K562 (cell line): Measurements from ENCODE around the gene CROCC2. TPM values are rescaled to one million over a fixed set of nuclear protein-coding genes. Genes with fewer than 3 reads are reported as not detected.

ENCODE experiments used
- ATAC-seq: fragments of 200-7000 bp; cut with Tn5 transposase; 3 replicates; pipeline ENCODE4 v1.9.1; 2020; ENCODE audit warnings: moderate library complexity
- BruUV-seq: library from RNA; stranded (reverse); fragments of 400-500 nt; replicated peaks from 2 replicates; lab custom pipeline; 2021; lab: Mats Ljungman, UMichigan
- CTCF ChIA-PET: fragments of 300-600 bp; formaldehyde crosslinking; extraction: SDS; loops from one replicate; lab custom pipeline; 2021; ENCODE audit warnings: low intra/inter-chr PET ratio; lab: Yijun Ruan, JAX
- POLR2A ChIA-PET: fragments of 300-600, 350-650 bp; sonication (Branson Sonifier 250); formaldehyde crosslinking; extraction: SDS; loops from one replicate; lab custom pipeline; 2021; ENCODE audit warnings: antibody characterized with exemption, inconsistent platforms; lab: Yijun Ruan, JAX
- DNase-seq, 4 experiments: peaks; one replicate each; pipeline versions ENCODE4 v3.0.0 to v3.0.0-alpha.2; 2011 to 2018; ENCODE audit warnings: low spot score in 3 of 4, mixed read lengths in 3 of 4; ENCODE audit errors: extremely low read depth in 1 of 4
- FAIRE-seq: peaks from 2 replicates; lab custom pipeline; 2011; peaks lifted over from hg19 to GRCh38; lab: Jason Lieb, UNC
- H2AFZ ChIP-seq: 2 replicates; pipeline ENCODE4 v1.6.0; 2011; ENCODE audit warnings: low read depth, low read length, control low read depth, inconsistent platforms
- H3K27ac ChIP-seq: fragments of 200-600 bp; 3 replicates; pipeline ENCODE4 v1.8.0; 2011; ENCODE audit warnings: low read depth, mild to moderate bottlenecking, control low read depth, inconsistent platforms, low read length, moderate library complexity, mixed read lengths; ENCODE audit errors: extremely low read depth
- H3K27me3 ChIP-seq, 2 experiments: fragments of 300-600 bp in 1 of 2; 2 replicates in 1 of 2; 3 replicates in 1 of 2; pipeline versions ENCODE4 v1.6.0 to v1.8.0; 2011; ENCODE audit warnings: inconsistent platforms in 2 of 2, low read length in 2 of 2, mild to moderate bottlenecking in 1 of 2, mixed read lengths in 1 of 2, moderate library complexity in 1 of 2; ENCODE audit not compliant: control insufficient read depth in 2 of 2, insufficient read depth in 2 of 2
- H3K36me3 ChIP-seq: fragments of 300-600 bp; 3 replicates; pipeline ENCODE4 v1.8.0; 2011; ENCODE audit warnings: mild to moderate bottlenecking, low read length, inconsistent platforms; ENCODE audit not compliant: control insufficient read depth, insufficient read depth
- H3K4me1 ChIP-seq, 2 experiments: fragments of 200-600 bp in 1 of 2; replicated peaks in 1 of 2; 2 replicates in 1 of 2; 3 replicates in 1 of 2; pipeline versions ENCODE4 v1.5.1 to v1.8.0; 2011; ENCODE audit warnings: inconsistent platforms in 2 of 2, low read length in 2 of 2, mild to moderate bottlenecking in 1 of 2, mixed read lengths in 1 of 2, moderate library complexity in 1 of 2; ENCODE audit not compliant: control insufficient read depth in 2 of 2, insufficient read depth in 2 of 2
- H3K4me2 ChIP-seq: 2 replicates; pipeline ENCODE4 v1.6.1; 2011; ENCODE audit warnings: low read length, control low read depth, inconsistent platforms, mixed read lengths; ENCODE audit not compliant: insufficient read depth
- H3K4me3 ChIP-seq: fragments of 200-600 bp; sonication (generic), shearing (Covaris generic); 2 replicates; pipeline ENCODE4 v1.5.1; 2016; ENCODE audit warnings: control low read depth, inconsistent platforms
- H3K79me2 ChIP-seq: fragments of 200-600 bp; 3 replicates; pipeline ENCODE4 v1.8.0; 2011; ENCODE audit warnings: low read length, inconsistent platforms; ENCODE audit not compliant: control insufficient read depth, insufficient read depth
- H3K9ac ChIP-seq, 2 experiments: 2 replicates each; pipeline versions ENCODE4 v1.6.0 to v1.6.1; 2011; ENCODE audit warnings: low read depth in 2 of 2, low read length in 2 of 2, control low read depth in 1 of 2, inconsistent platforms in 1 of 2, mild to moderate bottlenecking in 1 of 2, mixed read lengths in 1 of 2; ENCODE audit not compliant: insufficient read depth in 1 of 2
- H3K9me1 ChIP-seq: one replicate; pipeline ENCODE4 v1.6.0; 2011; ENCODE audit warnings: inconsistent platforms, mild to moderate bottlenecking, low read length, moderate library complexity; ENCODE audit not compliant: control insufficient read depth, insufficient read depth
- H3K9me3 ChIP-seq: replicated peaks from 2 replicates; pipeline ENCODE4 v1.5.1; 2011; ENCODE audit warnings: low read depth, low read length, inconsistent platforms; ENCODE audit not compliant: control insufficient read depth, insufficient read depth
- H4K20me1 ChIP-seq: replicated peaks from 2 replicates; pipeline ENCODE4 v1.6.1; 2011; ENCODE audit warnings: low read length, inconsistent platforms, mixed read lengths; ENCODE audit not compliant: control insufficient read depth, insufficient read depth
- CBX8 ChIP-seq: fragments of 200-600 bp; sonication (generic); IDR thresholded peaks from 2 replicates; pipeline ENCODE4 v1.6.1; 2012; ENCODE audit warnings: borderline replicate concordance, mixed run types, low read depth, mild to moderate bottlenecking, moderate library complexity, mixed read lengths, low read length, control low read depth, inconsistent platforms; ENCODE audit not compliant: poor library complexity, severe bottlenecking; ENCODE audit errors: extremely low read depth
- CHD4 ChIP-seq: fragments of 200-600 bp; sonication (generic); IDR thresholded peaks from 3 replicates; pipeline ENCODE4 v1.6.1; 2012; ENCODE audit warnings: low read depth, mild to moderate bottlenecking, mixed read lengths, low read length, inconsistent platforms; ENCODE audit not compliant: insufficient read depth, insufficient replicate concordance, poor library complexity, severe bottlenecking
- E2F4 ChIP-seq: sonication (generic); formaldehyde crosslinking; IDR thresholded peaks from 2 replicates; pipeline ENCODE4 v1.8.0; 2022; ENCODE audit warnings: mild to moderate bottlenecking, low read depth, missing genetic modification reagents
- HOXB6 ChIP-seq: fragments of 250-450 bp; sonication (Bioruptor Pico); IDR thresholded peaks from 2 replicates; pipeline ENCODE4 v1.5.1; 2022; ENCODE audit warnings: mild to moderate bottlenecking, borderline replicate concordance
- L3MBTL2 ChIP-seq: fragments of 450-650 bp; IDR thresholded peaks from 2 replicates; pipeline ENCODE4 v1.6.1; 2016; ENCODE audit warnings: mild to moderate bottlenecking, moderate library complexity
- MECOM ChIP-seq: fragments of 250-450 bp; sonication (Bioruptor Pico); IDR thresholded peaks from 2 replicates; pipeline ENCODE4 v1.8.0; 2022; ENCODE audit warnings: inconsistent platforms
- PCBP2 ChIP-seq: fragments of 200-400 bp; formaldehyde crosslinking; IDR thresholded peaks from 2 replicates; pipeline ENCODE4 v1.6.1; 2018; ENCODE audit warnings: low read length, low read depth, mild to moderate bottlenecking, moderate library complexity; ENCODE audit not compliant: poor library complexity, severe bottlenecking
- PTRF ChIP-seq: fragments of 450-650 bp; IDR thresholded peaks from 2 replicates; pipeline ENCODE4 v1.6.1; 2016; ENCODE audit warnings: mild to moderate bottlenecking, missing genetic modification characterization, missing compliant biosample characterization
- RBM39 ChIP-seq: fragments of 200-400 bp; formaldehyde crosslinking; optimal IDR thresholded peaks from 2 replicates; pipeline ENCODE3; 2018; ENCODE audit warnings: low read depth, low read length
- ZBTB5 ChIP-seq: fragments of 450-650 bp; IDR thresholded peaks from 2 replicates; pipeline ENCODE4 v1.6.1; 2017; ENCODE audit warnings: antibody characterized with exemption
- ZNF146 ChIP-seq: IDR thresholded peaks from one replicate; pipeline ENCODE4 v1.6.1; 2018; ENCODE audit warnings: missing compliant biosample characterization; ENCODE audit not compliant: unreplicated experiment
- ZNF695 ChIP-seq: fragments of 450-650 bp; formaldehyde crosslinking; IDR thresholded peaks from 2 replicates; pipeline ENCODE4 v1.4.0; 2020; ENCODE audit warnings: mild to moderate bottlenecking, moderate library complexity
- WGBS: fragments of 100-300 bp; shearing (Covaris generic); methylation state at CpG from one replicate; pipeline ENCODE4 v1.1.6; 2016; ENCODE audit warnings: low coverage, mixed read lengths; ENCODE audit not compliant: insufficient coverage; ENCODE audit errors: missing lambda C conversion rate; 5-methylcytosine and 5-hydroxymethylcytosine counted together
- in situ Hi-C: fragments of 300-500 bp; cut with MboI; formaldehyde crosslinking; loops from 4 replicates; pipeline ENCODE4 v1.15.0; 2018; ENCODE audit warnings: inconsistent platforms, mixed read lengths
- intact Hi-C: fragments of 100-400 bp; cut with micrococcal nuclease; formaldehyde crosslinking; loops from 2 replicates; pipeline ENCODE4 v1.14.2; 2022
- polyA plus RNA-seq, 8 experiments: library from polyadenylated mRNA; depleted of rRNA in 4 of 8; stranded (reverse) in 5 of 8; unstranded in 3 of 8; fragments of >200 nt; fragmentation: Nextera tagmentation in 2 of 8; fragmentation: Illumina TruSeq in 1 of 8; extraction: Ambion mirVana in 2 of 8; extraction: Trizol in 1 of 8; gene quantifications; 2 replicates each; pipeline versions ENCODE4 v1.2.1 to v1.2.3, GENCODE V29; 2011 to 2014; ENCODE audit warnings: inconsistent platforms in 1 of 8, missing spikeins in 1 of 8
- total RNA-seq, 7 experiments: library from RNA; depleted of rRNA in 6 of 7; stranded (reverse); fragments of >200 nt in 6 of 7; fragmentation: Illumina TruSeq in 2 of 7; extraction: Trizol in 2 of 7; gene quantifications; 2 replicates each; pipeline versions ENCODE4 v1.2.1 to v1.2.3, GENCODE V29; 2011 to 2021; ENCODE audit warnings: low replicate concordance in 1 of 7
- TF ChIP-seq, protein P1 (sequence below): fragments of 450-650 bp; formaldehyde crosslinking; IDR thresholded peaks from 2 replicates; pipeline ENCODE4 v1.4.0; 2022; ENCODE audit warnings: missing genetic modification characterization

Gene CROCC2
- total and polyA plus RNA-seq, 9 of the 15 experiments (the other 6 are each of a cell fraction or from before 2014, with no cell fraction given), result not detected

DNA sequence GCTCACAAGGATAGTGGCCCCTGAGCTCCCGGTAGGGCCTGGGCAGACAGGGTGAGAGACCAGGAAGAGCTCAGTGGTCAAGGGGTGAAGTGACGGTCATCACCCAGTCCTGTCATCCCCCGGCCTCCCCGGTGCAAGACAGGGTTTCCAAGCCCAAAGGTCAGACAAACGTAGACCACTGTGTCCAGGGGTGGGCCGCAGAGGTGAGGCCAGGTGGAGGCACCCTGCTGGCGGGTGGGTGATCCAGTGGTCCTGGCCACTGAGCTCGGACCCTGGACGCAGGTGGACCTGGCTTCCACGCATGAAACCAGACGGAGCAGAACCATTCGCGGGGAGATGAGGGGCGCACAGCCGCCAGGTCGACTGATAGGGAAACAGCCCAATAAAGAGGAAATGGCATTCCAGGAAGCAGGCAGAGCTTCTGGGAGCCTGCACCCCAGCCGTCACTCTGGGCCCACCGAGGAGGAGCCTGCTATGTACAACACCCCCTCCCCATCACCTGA, 77.9 kb downstream of the CROCC2 start:
- no peaks in the 10 kb centered on the region for H3K36me3 ChIP-seq
- 0 out of 2 replicates have a peak, but pooled peaks cover 6% of the 10 kb centered on the region for H4K20me1 ChIP-seq
- H3K27ac ChIP-seq, result no peak overlapping the region
- H2AFZ ChIP-seq, result no peak overlapping the region
- in situ Hi-C loops, result no loop called here
- no TSS peak for BruUV-seq
- intact Hi-C loops, result no loop called here
- peaks cover 0 to 7% of the 10 kb centered on the region in 2 experiments; a peak in 2 of 5 replicates for H3K4me1 ChIP-seq
- TF ChIP-seq ZNF695 (CRISPR knock-in tag) (no peak), PCBP2 (no peak), PTRF (tag) (no peak), CBX8 (no peak), HOXB6 (CRISPR knock-in tag) (no peak), L3MBTL2 (no peak), RBM39 (no peak), MECOM (CRISPR knock-in tag) (no peak), CHD4 (no peak), ZNF146 (CRISPR knock-in tag) (no peak), E2F4 (CRISPR knock-in tag) (no peak), ZBTB5 (no peak)
- TF ChIP-seq, protein P1, sequence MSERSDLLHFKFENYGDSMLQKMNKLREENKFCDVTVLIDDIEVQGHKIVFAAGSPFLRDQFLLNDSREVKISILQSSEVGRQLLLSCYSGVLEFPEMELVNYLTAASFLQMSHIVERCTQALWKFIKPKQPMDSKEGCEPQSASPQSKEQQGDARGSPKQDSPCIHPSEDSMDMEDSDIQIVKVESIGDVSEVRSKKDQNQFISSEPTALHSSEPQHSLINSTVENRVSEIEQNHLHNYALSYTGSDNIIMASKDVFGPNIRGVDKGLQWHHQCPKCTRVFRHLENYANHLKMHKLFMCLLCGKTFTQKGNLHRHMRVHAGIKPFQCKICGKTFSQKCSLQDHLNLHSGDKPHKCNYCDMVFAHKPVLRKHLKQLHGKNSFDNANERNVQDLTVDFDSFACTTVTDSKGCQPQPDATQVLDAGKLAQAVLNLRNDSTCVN (CRISPR knock-in tag), result no peak
- H3K4me3 ChIP-seq, result no peak overlapping the region
- WGBS, result 0% methylated on average over 13 of the region's 18 CpGs
- ChIA-PET CTCF (no interaction called here), POLR2A (interaction anchor here (0.6 kb wide), 1 partner anchor 85 kb away, joined by 3 read pairs; no protein-coding TSS in a partner anchor)
- FAIRE-seq (no peak), DNase-seq (no peak), ATAC-seq (no peak)
- no peaks in the 10 kb centered on the region for H3K9me1 ChIP-seq
- H3K27me3 ChIP-seq, result peaks cover 0 to 15% of the 10 kb centered on the region in 2 experiments; a peak in 2 of 5 replicates
- H3K4me2 ChIP-seq, result no peak overlapping the region
- H3K9ac ChIP-seq, result no peak overlapping the region
- no peaks in the 10 kb centered on the region for H3K9me3 ChIP-seq
- H3K79me2 ChIP-seq, result no peaks in the 10 kb centered on the region
